Measurements from ENCODE around the gene SPOPL.

The SPOPL gene

DNA sequence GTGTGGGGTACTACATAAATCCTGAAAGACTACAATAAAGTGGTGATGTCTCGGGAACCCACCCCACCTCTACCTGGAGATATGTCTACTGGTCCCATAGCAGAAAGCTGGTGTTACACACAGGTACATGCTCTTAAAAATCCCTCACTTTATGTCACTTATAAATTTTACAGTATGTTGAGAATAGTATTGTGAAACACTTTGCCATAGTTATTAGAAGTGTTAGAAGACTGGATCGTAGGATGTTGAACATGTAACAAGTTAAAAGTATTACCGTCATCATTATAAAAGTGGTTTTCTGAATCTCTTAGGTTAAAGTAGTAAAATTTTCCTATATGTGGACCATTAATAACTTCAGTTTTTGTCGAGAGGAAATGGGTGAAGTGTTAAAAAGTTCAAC, 48.6 kb downstream of the SPOPL start:
- H3K79me2 ChIP-seq (ENCODE audit: insufficient read depth, low read length): peaks cover 49% of the 10 kb centered on the region
- H3K36me3 ChIP-seq (ENCODE audit: low read length): peaks cover 30% of the 10 kb centered on the region

DNA sequence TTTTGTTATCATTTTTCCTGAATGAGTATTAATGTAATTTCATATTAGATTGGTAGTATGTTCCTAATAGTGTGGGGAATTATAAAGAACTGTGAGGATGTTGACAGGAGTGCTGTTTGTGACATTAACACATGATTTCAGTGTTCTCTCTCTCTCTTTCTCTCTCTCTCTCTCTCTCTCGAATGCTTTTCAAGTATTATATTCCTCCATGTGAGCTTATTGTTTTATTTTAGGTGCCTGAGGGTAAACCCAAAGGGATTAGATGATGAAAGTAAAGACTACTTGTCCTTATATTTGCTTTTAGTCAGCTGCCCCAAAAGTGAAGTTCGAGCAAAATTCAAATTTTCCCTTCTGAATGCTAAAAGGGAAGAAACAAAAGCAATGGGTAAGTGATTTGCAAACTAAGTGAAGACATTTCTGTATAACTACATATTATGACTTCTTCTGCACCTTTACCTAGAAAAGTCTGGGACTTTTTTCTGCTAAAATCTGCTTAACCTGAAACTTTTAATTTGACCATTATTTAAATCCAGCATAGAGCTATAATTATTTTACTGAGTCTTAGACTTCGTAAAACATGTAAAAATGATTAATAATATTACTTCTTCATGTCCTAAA, 49.2 kb downstream of the SPOPL start:
- H3K9me3 ChIP-seq (ENCODE audit: insufficient read depth, low read length): no peaks in the 10 kb centered on the region
- no peak overlapping the region for H2AFZ ChIP-seq (ENCODE audit: low read depth, low read length, severe bottlenecking)
- no peak overlapping the region for H3K27ac ChIP-seq (ENCODE audit: low read depth, low read length)
- H3F3A ChIP-seq (ENCODE audit: insufficient read depth): no peaks in the 10 kb centered on the region
- H4K20me1 ChIP-seq (ENCODE audit: low read depth, low read length): peaks cover 6% of the 10 kb centered on the region
- H3K9ac ChIP-seq (ENCODE audit: low read length): no peak overlapping the region
- H3K9me2 ChIP-seq (replicated peaks; ENCODE audit: insufficient read depth, low read length): no peaks in the 10 kb centered on the region
- H3K4me2 ChIP-seq (ENCODE audit: low read depth, low read length, poor library complexity, severe bottlenecking): no peak overlapping the region
- H3K4me3 ChIP-seq (ENCODE audit: insufficient read depth, low read length, poor library complexity, severe bottlenecking): no peak overlapping the region
- peaks cover 43% of the 10 kb centered on the region for H3K79me2 ChIP-seq (ENCODE audit: insufficient read depth, low read length)
- H3K36me3 ChIP-seq (ENCODE audit: low read length): peaks cover 32% of the 10 kb centered on the region
- H3K27me3 ChIP-seq (ENCODE audit: low read length): no peaks in the 10 kb centered on the region
- TF ChIP-seq EZH2phosphoT487 (conservative IDR thresholded peaks at IDR 0.05; ENCODE audit: low read length): no peak
- TF ChIP-seq CTCF (IDR thresholded peaks at IDR 0.05; ENCODE audit: insufficient read depth, low read length, poor library complexity, severe bottlenecking): no peak

More for the DNA sequence above, 48.6 kb downstream of the SPOPL start:
- H3K4me2 ChIP-seq (ENCODE audit: low read depth, low read length, poor library complexity, severe bottlenecking): no peak overlapping the region
- TF ChIP-seq EZH2phosphoT487 (conservative IDR thresholded peaks at IDR 0.05; ENCODE audit: low read length): no peak
- no peaks in the 10 kb centered on the region for H3K9me3 ChIP-seq (ENCODE audit: insufficient read depth, low read length)
- H3K9ac ChIP-seq (ENCODE audit: low read length): no peak overlapping the region
- peaks cover 6% of the 10 kb centered on the region for H4K20me1 ChIP-seq (ENCODE audit: low read depth, low read length)
- no peaks in the 10 kb centered on the region for H3F3A ChIP-seq (ENCODE audit: insufficient read depth)
- H2AFZ ChIP-seq (ENCODE audit: low read depth, low read length, severe bottlenecking): no peak overlapping the region
- H3K4me3 ChIP-seq (ENCODE audit: insufficient read depth, low read length, poor library complexity, severe bottlenecking): no peak overlapping the region
- no peaks in the 10 kb centered on the region for H3K27me3 ChIP-seq (ENCODE audit: low read length)
- H3K9me2 ChIP-seq (replicated peaks; ENCODE audit: insufficient read depth, low read length): no peaks in the 10 kb centered on the region
- H3K27ac ChIP-seq (ENCODE audit: low read depth, low read length): no peak overlapping the region

DNA sequence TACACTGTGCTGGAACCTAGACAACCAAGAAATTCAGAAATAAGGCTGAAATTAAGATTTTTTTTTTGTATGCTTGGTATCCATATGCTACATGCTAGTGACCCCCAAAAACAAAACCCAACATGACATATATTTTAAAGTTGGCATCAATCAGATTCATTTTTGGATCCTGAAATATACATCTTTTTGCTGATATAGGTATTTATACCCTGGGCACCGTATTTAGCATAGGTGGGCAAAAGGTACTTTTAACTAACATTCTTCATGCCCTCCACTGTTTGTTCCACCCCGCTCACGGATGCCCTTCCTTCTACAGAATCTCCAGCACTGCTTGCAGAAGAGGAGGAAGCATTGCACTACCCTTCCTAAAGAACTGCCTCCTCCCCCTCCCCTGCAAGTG, 52.6 kb downstream of the SPOPL start:
- H2AFZ ChIP-seq (ENCODE audit: low read depth, low read length, severe bottlenecking): no peak overlapping the region
- H3K27me3 ChIP-seq (ENCODE audit: low read length): no peaks in the 10 kb centered on the region
- H3K9ac ChIP-seq (ENCODE audit: low read length): no peak overlapping the region
- no peak overlapping the region for H3K4me3 ChIP-seq (ENCODE audit: insufficient read depth, low read length, poor library complexity, severe bottlenecking)
- peaks cover 10% of the 10 kb centered on the region; the same call in 1 of the 2 replicates for H3K79me2 ChIP-seq (ENCODE audit: insufficient read depth, low read length)
- no peaks in the 10 kb centered on the region for H3K9me2 ChIP-seq (replicated peaks; ENCODE audit: insufficient read depth, low read length)
- no peak overlapping the region for H3K27ac ChIP-seq (ENCODE audit: low read depth, low read length)
- H3F3A ChIP-seq (ENCODE audit: insufficient read depth): peaks cover 3% of the 10 kb centered on the region; the same call in 1 of the 2 replicates
- no peak overlapping the region for H3K4me2 ChIP-seq (ENCODE audit: low read depth, low read length, poor library complexity, severe bottlenecking)
- TF ChIP-seq CTCF (IDR thresholded peaks at IDR 0.05; ENCODE audit: insufficient read depth, low read length, poor library complexity, severe bottlenecking): no peak
- TF ChIP-seq EZH2phosphoT487 (conservative IDR thresholded peaks at IDR 0.05; ENCODE audit: low read length): no peak
- no peaks in the 10 kb centered on the region for H4K20me1 ChIP-seq (ENCODE audit: low read depth, low read length)
- H3K36me3 ChIP-seq (ENCODE audit: low read length): peaks cover 41% of the 10 kb centered on the region
- no peaks in the 10 kb centered on the region for H3K9me3 ChIP-seq (ENCODE audit: insufficient read depth, low read length)

DNA sequence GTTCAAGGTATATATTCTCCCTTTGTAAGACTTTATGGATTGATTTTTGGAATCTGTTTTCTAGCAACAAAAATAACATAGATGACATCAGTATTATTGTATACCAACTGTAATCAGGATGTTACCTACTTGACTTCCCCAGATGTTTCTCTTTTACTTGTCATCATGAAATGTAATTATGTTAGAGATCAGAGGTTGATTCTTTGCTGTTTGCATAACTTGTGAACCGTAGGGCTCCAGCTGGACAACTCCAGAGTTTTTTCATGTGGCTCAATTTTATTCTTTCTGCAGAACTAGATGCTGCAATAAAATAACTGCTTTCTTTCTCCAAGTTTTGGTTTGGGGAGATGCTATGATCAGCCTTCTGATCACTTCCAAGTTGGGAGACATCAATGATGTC, 58.1 kb downstream of the SPOPL start:
- Histone ChIP-seq H2AFZ (ENCODE audit: low read depth, low read length, severe bottlenecking) (no peak overlapping the region), H3K36me3 (ENCODE audit: low read length) (peaks cover 37% of the 10 kb centered on the region), H3K79me2 (ENCODE audit: insufficient read depth, low read length) (no peaks in the 10 kb centered on the region), H3K27ac (ENCODE audit: low read depth, low read length) (no peak overlapping the region), H3K9me3 (ENCODE audit: insufficient read depth, low read length) (no peaks in the 10 kb centered on the region), H3K9ac (ENCODE audit: low read length) (no peak overlapping the region), H3F3A (ENCODE audit: insufficient read depth) (peaks cover 3% of the 10 kb centered on the region; the same call in 1 of the 2 replicates), H3K4me2 (ENCODE audit: low read depth, low read length, poor library complexity, severe bottlenecking) (no peak overlapping the region), H3K9me2 (replicated peaks; ENCODE audit: insufficient read depth, low read length) (no peaks in the 10 kb centered on the region), H4K20me1 (ENCODE audit: low read depth, low read length) (no peaks in the 10 kb centered on the region), H3K4me3 (ENCODE audit: insufficient read depth, low read length, poor library complexity, severe bottlenecking) (no peak overlapping the region), H3K27me3 (ENCODE audit: low read length) (no peaks in the 10 kb centered on the region)
- no peak for TF ChIP-seq CTCF (IDR thresholded peaks at IDR 0.05; ENCODE audit: insufficient read depth, low read length, poor library complexity, severe bottlenecking)
- no peak for TF ChIP-seq EZH2phosphoT487 (conservative IDR thresholded peaks at IDR 0.05; ENCODE audit: low read length)
